H9 (cell line): Measurements from ENCODE around the gene TCEA2. TPM values are rescaled to one million over a fixed set of nuclear protein-coding genes. Genes with fewer than 3 reads are reported as not detected.

Source experiments
- DNase-seq: peaks from one replicate; pipeline ENCODE4 v3.0.0-alpha.2; 2017
- H2AFZ ChIP-seq: one replicate; pipeline ENCODE4 v1.6.1; 2013; ENCODE audit warnings: mild to moderate bottlenecking, low read length, control low read depth, moderate library complexity
- H2AK5ac ChIP-seq: 2 replicates; pipeline ENCODE4 v1.6.1; 2013; ENCODE audit warnings: low read length, control low read depth, mixed read lengths; ENCODE audit not compliant: insufficient read length
- H2BK120ac ChIP-seq: one replicate; pipeline ENCODE4 v1.6.1; 2013; ENCODE audit warnings: low read depth, mild to moderate bottlenecking, low read length, control low read depth, inconsistent platforms; ENCODE audit not compliant: poor library complexity, severe bottlenecking
- H2BK12ac ChIP-seq: 2 replicates; pipeline ENCODE4 v1.6.1; 2013; ENCODE audit warnings: low read length, control low read depth, mixed read lengths, low read depth; ENCODE audit not compliant: insufficient read length
- H2BK15ac ChIP-seq: 2 replicates; pipeline ENCODE4 v1.6.1; 2013; ENCODE audit warnings: low read depth, low read length, control low read depth
- H2BK20ac ChIP-seq: one replicate; pipeline ENCODE4 v1.6.1; 2013; ENCODE audit warnings: low read depth, mild to moderate bottlenecking, low read length, control low read depth, inconsistent platforms; ENCODE audit not compliant: poor library complexity, severe bottlenecking
- H2BK5ac ChIP-seq: 2 replicates; pipeline ENCODE4 v1.6.1; 2013; ENCODE audit warnings: low read length, control low read depth, mixed read lengths; ENCODE audit not compliant: insufficient read length
- H3K14ac ChIP-seq: 2 replicates; pipeline ENCODE4 v1.6.1; 2013; ENCODE audit warnings: low read length, control low read depth; ENCODE audit not compliant: insufficient read depth
- H3K18ac ChIP-seq: 2 replicates; pipeline ENCODE4 v1.6.1; 2013; ENCODE audit warnings: low read depth, mild to moderate bottlenecking, mixed read lengths, low read length, control low read depth; ENCODE audit not compliant: insufficient read length
- H3K23ac ChIP-seq: 2 replicates; pipeline ENCODE4 v1.6.1; 2013; ENCODE audit warnings: low read length, control low read depth, mixed read lengths, low read depth; ENCODE audit not compliant: insufficient read length
- H3K23me2 ChIP-seq: 2 replicates; pipeline ENCODE4 v1.6.1; 2013; ENCODE audit warnings: low read depth, mild to moderate bottlenecking, mixed read lengths, low read length, control low read depth; ENCODE audit not compliant: insufficient read length, poor library complexity, severe bottlenecking
- H3K27ac ChIP-seq: 2 replicates; pipeline ENCODE4 v1.5.1; 2013; ENCODE audit warnings: low read length, control low read depth, mixed read lengths, low read depth; ENCODE audit not compliant: insufficient read length
- H3K27me3 ChIP-seq: 2 replicates; pipeline ENCODE4 v1.6.1; 2013; ENCODE audit warnings: low read length, control low read depth, inconsistent platforms; ENCODE audit not compliant: insufficient read depth
- H3K4ac ChIP-seq: 2 replicates; pipeline ENCODE4 v1.6.1; 2013; ENCODE audit warnings: low read depth, mild to moderate bottlenecking, control low read depth, inconsistent platforms, low read length, moderate library complexity
- H3K4me1 ChIP-seq: 2 replicates; pipeline ENCODE4 v1.6.1; 2013; ENCODE audit warnings: low read length, control low read depth, inconsistent platforms; ENCODE audit not compliant: insufficient read depth
- H3K4me2 ChIP-seq: 2 replicates; pipeline ENCODE4 v1.6.1; 2013; ENCODE audit warnings: low read length, control low read depth, mixed read lengths; ENCODE audit not compliant: insufficient read length, insufficient read depth
- H3K56ac ChIP-seq: 2 replicates; pipeline ENCODE4 v1.6.1; 2013; ENCODE audit warnings: low read depth, mild to moderate bottlenecking, mixed read lengths, low read length, control low read depth; ENCODE audit not compliant: insufficient read length
- H3K79me1 ChIP-seq: 2 replicates; pipeline ENCODE4 v1.6.1; 2013; ENCODE audit warnings: low read depth, mild to moderate bottlenecking, moderate library complexity, low read length, control low read depth, inconsistent platforms; ENCODE audit not compliant: insufficient read depth, poor library complexity, severe bottlenecking
- H3K79me2 ChIP-seq: 2 replicates; pipeline ENCODE4 v1.6.1; 2013; ENCODE audit warnings: low read length, control low read depth, inconsistent platforms; ENCODE audit not compliant: insufficient read depth
- H3K9ac ChIP-seq: 2 replicates; pipeline ENCODE4 v1.6.1; 2013; ENCODE audit warnings: low read length, control low read depth, mixed read lengths; ENCODE audit not compliant: insufficient read length; ENCODE audit errors: extremely low read depth
- H3K9me3 ChIP-seq: one replicate; pipeline ENCODE4 v1.6.1; 2013; ENCODE audit warnings: low read depth, low read length, inconsistent platforms; ENCODE audit not compliant: control insufficient read depth
- H3T11ph ChIP-seq: one replicate; pipeline ENCODE4 v1.6.1; 2013; ENCODE audit warnings: mild to moderate bottlenecking, low read length, control low read depth, inconsistent platforms
- H4K20me1 ChIP-seq: one replicate; pipeline ENCODE4 v1.6.1; 2013; ENCODE audit not compliant: control insufficient read depth, insufficient read length, insufficient read depth
- H4K5ac ChIP-seq: 2 replicates; pipeline ENCODE4 v1.6.1; 2013; ENCODE audit warnings: low read depth, mild to moderate bottlenecking, mixed read lengths, low read length, control low read depth; ENCODE audit not compliant: insufficient read length
- H4K8ac ChIP-seq: replicated peaks from 2 replicates; pipeline ENCODE4 v1.6.1; 2013; ENCODE audit warnings: low read length, control low read depth, mixed read lengths, low read depth; ENCODE audit not compliant: insufficient read length
- H4K91ac ChIP-seq: 2 replicates; pipeline ENCODE4 v1.6.1; 2013; ENCODE audit warnings: low read depth, mild to moderate bottlenecking, moderate library complexity, mixed read lengths, low read length, control low read depth; ENCODE audit not compliant: insufficient read length
- H3K27ac Mint-ChIP-seq, 3 experiments: 2 replicates in 2 of 3; 3 replicates in 1 of 3; pipeline ENCODE4 v1.8.0; 2020 to 2021; ENCODE audit warnings: mixed read lengths in 3 of 3, mild to moderate bottlenecking in 1 of 3, moderate library complexity in 1 of 3
- H3K27me3 Mint-ChIP-seq: 2 replicates; pipeline ENCODE4 v1.8.0; 2021; ENCODE audit warnings: low read depth, mild to moderate bottlenecking, moderate library complexity, mixed read lengths
- H3K36me3 Mint-ChIP-seq, 3 experiments: 2 replicates in 2 of 3; 3 replicates in 1 of 3; pipeline ENCODE4 v1.8.0; 2020 to 2021; ENCODE audit warnings: low read depth in 3 of 3, mixed read lengths in 3 of 3; ENCODE audit not compliant: insufficient read depth in 1 of 3
- H3K4me1 Mint-ChIP-seq, 2 experiments: 2 replicates each; pipeline ENCODE4 v1.8.0; 2020; ENCODE audit warnings: mixed read lengths in 2 of 2
- H3K4me3 Mint-ChIP-seq, 2 experiments: 2 replicates in 1 of 2; 3 replicates in 1 of 2; pipeline ENCODE4 v1.8.0; 2020 to 2021; ENCODE audit warnings: mild to moderate bottlenecking in 2 of 2, mixed read lengths in 2 of 2, moderate library complexity in 1 of 2
- H3K9me3 Mint-ChIP-seq, 2 experiments: 2 replicates in 1 of 2; 3 replicates in 1 of 2; pipeline ENCODE4 v1.8.0; 2020; ENCODE audit warnings: mild to moderate bottlenecking in 2 of 2, mixed read lengths in 2 of 2, moderate library complexity in 1 of 2
- WGBS: extraction: QIAGEN DNeasy Blood & Tissue Kit; methylation state at CpG from one replicate; pipeline ENCODE4 v1.1.7; 2013; ENCODE audit warnings: missing lambda C conversion rate, low lambda C conversion rate, mixed read lengths; ENCODE audit not compliant: insufficient read length; ENCODE audit errors: extremely low coverage; 5-methylcytosine and 5-hydroxymethylcytosine counted together
- total RNA-seq: library from RNA; stranded (reverse); gene quantifications from 2 replicates; pipeline ENCODE4 v1.2.1, GENCODE V29; 2021
- TF ChIP-seq, protein P1 (sequence below): fragments of 200-600 bp; sonication (generic); conservative IDR thresholded peaks from 3 replicates; pipeline ENCODE4 v1.8.0; 2021; ENCODE audit warnings: antibody characterized with exemption, mild to moderate bottlenecking

TCEA2 gene
- total RNA-seq, 1 experiment from 2014 or later: 51.7 TPM

DNA sequence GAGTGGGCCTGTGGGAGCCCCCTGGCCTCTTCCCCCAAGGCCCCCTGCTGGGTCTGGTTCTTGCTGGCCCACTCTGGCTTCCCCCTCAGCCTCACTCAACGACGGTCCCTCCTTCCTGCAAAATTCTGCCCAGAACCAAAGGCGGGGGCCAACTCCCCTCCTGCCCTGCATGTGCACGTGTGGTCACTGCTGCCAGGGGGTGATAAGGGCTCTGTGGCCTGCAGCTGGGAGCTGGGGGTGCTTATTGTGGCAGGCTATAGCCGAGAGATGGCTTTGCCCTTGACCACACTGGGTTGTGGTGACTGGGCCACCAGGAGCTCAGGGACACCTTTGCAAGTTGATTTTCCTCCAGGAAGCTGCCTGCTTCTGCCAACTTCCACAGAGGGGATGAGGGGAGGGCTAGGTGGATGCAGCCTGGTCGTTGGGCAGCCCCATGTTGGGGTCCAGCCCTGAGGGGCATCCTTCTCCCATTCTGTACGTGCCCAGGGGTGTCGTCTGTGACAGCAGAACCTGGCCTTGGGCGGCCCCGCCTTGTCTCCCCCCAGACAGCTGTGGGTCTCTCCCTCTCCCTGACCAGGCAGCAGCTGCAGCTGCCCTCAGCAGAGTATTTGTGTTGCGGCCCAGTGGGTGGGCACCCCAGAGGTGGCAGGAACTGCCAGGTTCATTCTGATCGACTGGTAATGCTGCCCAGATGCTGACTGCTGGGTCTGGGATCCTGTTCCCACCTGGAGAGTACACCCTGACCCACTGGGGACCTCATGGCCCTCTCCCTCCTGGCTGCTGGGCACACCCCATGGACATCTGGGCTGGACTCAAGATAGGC is 5.6 kb downstream of the TCEA2 start:
- TF ChIP-seq, protein P1, sequence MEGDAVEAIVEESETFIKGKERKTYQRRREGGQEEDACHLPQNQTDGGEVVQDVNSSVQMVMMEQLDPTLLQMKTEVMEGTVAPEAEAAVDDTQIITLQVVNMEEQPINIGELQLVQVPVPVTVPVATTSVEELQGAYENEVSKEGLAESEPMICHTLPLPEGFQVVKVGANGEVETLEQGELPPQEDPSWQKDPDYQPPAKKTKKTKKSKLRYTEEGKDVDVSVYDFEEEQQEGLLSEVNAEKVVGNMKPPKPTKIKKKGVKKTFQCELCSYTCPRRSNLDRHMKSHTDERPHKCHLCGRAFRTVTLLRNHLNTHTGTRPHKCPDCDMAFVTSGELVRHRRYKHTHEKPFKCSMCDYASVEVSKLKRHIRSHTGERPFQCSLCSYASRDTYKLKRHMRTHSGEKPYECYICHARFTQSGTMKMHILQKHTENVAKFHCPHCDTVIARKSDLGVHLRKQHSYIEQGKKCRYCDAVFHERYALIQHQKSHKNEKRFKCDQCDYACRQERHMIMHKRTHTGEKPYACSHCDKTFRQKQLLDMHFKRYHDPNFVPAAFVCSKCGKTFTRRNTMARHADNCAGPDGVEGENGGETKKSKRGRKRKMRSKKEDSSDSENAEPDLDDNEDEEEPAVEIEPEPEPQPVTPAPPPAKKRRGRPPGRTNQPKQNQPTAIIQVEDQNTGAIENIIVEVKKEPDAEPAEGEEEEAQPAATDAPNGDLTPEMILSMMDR: no peak
- H3K9me3 Mint-ChIP-seq: no peaks in the 10 kb centered on the region

More for the DNA sequence above, 5.6 kb downstream of the TCEA2 start:
- Histone ChIP-seq H2BK15ac (no peak overlapping the region), H2BK12ac (no peak overlapping the region), H3K56ac (no peak overlapping the region), H3K4me2 (no peak overlapping the region), H3K14ac (no peak overlapping the region), H2BK20ac (no peak overlapping the region), H3K27ac (no peak overlapping the region), H2BK120ac (no peak overlapping the region), H4K5ac (no peak overlapping the region), H3K23me2 (peaks cover 2% of the 10 kb centered on the region), H3K9ac (no peak overlapping the region), H3K4ac (no peak overlapping the region), H3K23ac (no peak overlapping the region), H2AFZ (no peak overlapping the region), H4K91ac (no peak overlapping the region), H3K79me2 (no peaks in the 10 kb centered on the region), H3T11ph (no peak overlapping the region), H4K8ac (no peak overlapping the region), H3K4me1 (peaks cover 1% of the 10 kb centered on the region; the same call in 1 of the 2 replicates), H3K27me3 (no peaks in the 10 kb centered on the region), H4K20me1 (no peaks in the 10 kb centered on the region), H2AK5ac (no peak overlapping the region), H3K18ac (no peak overlapping the region), H3K9me3 (no peaks in the 10 kb centered on the region), H3K79me1 (no peaks in the 10 kb centered on the region), H2BK5ac (no peak overlapping the region)
- peaks cover 1% of the 10 kb centered on the region for H3K27me3 Mint-ChIP-seq
- H3K27ac Mint-ChIP-seq: peak overlapping the region in 1 of 3 experiments; percentile 63; a peak in 1 of 7 replicates
- H3K4me3 Mint-ChIP-seq: no peak overlapping the region
- no CpG with 5 or more reads among the region's 12 CpGs for WGBS
- H3K36me3 Mint-ChIP-seq: peaks cover 0 to 3% (median 0%) of the 10 kb centered on the region in 3 experiments; a peak in 4 of 7 replicates
- peaks cover 21 to 34% of the 10 kb centered on the region in 2 experiments for H3K4me1 Mint-ChIP-seq
- DNase-seq: no peak
